SU-DHL-6 (cell line): Measurements from ENCODE around the gene TP53BP2.

Experiments
- H2AFZ ChIP-seq: fragments of 200-600 bp; sonication (generic); 2 replicates; pipeline ENCODE4 v1.6.1; 2014; ENCODE audit warnings: low read depth, mild to moderate bottlenecking, moderate library complexity, mixed read lengths, antibody characterized with exemption, low read length; ENCODE audit not compliant: severe bottlenecking
- H3F3A ChIP-seq: fragments of 200-600 bp; shearing (Covaris generic); 2 replicates; pipeline ENCODE4 v1.6.0; 2016; ENCODE audit warnings: antibody characterized with exemption, mild to moderate bottlenecking; ENCODE audit not compliant: insufficient read depth
- H3K27ac ChIP-seq: fragments of 200-600 bp; sonication (generic); 2 replicates; pipeline ENCODE4 v1.5.1; 2016; ENCODE audit warnings: low read depth, mild to moderate bottlenecking, low read length, moderate library complexity, mixed read lengths
- H3K27me3 ChIP-seq: fragments of 200-600 bp; sonication (generic), shearing (Covaris generic); 2 replicates; pipeline ENCODE4 v1.6.0; 2014; ENCODE audit warnings: mild to moderate bottlenecking, low read length
- H3K36me3 ChIP-seq: fragments of 200-600 bp; sonication (generic); 2 replicates; pipeline ENCODE4 v1.6.1; 2014; ENCODE audit warnings: mild to moderate bottlenecking, low read length, mixed read lengths
- H3K4me2 ChIP-seq: fragments of 300-600, 200-600 bp; shearing (Covaris generic), sonication (generic); 2 replicates; pipeline ENCODE4 v1.6.0; 2014; ENCODE audit warnings: low read length, low read depth, mild to moderate bottlenecking; ENCODE audit not compliant: poor library complexity, severe bottlenecking
- H3K4me3 ChIP-seq: fragments of 200-600 bp; sonication (generic); 2 replicates; pipeline ENCODE4 v1.5.1; 2014; ENCODE audit warnings: antibody characterized with exemption, low read length, mild to moderate bottlenecking, mixed read lengths; ENCODE audit not compliant: insufficient read depth, poor library complexity, severe bottlenecking
- H3K79me2 ChIP-seq: fragments of 200-600 bp; sonication (generic); 2 replicates; pipeline ENCODE4 v1.6.1; 2014; ENCODE audit warnings: mild to moderate bottlenecking, low read length, moderate library complexity; ENCODE audit not compliant: insufficient read depth
- H3K9ac ChIP-seq: fragments of 200-600 bp; sonication (generic); 2 replicates; pipeline ENCODE4 v1.7.0; 2014; ENCODE audit warnings: mild to moderate bottlenecking, low read length
- H3K9me2 ChIP-seq: fragments of 200-600 bp; sonication (generic); replicated peaks from 2 replicates; pipeline ENCODE4 v1.6.1; 2014; ENCODE audit warnings: low read length; ENCODE audit not compliant: insufficient read depth
- H3K9me3 ChIP-seq: fragments of 200-600 bp; sonication (generic); 2 replicates; pipeline ENCODE4 v1.6.1; 2014; ENCODE audit warnings: low read length, mixed read lengths; ENCODE audit not compliant: insufficient read depth
- H4K20me1 ChIP-seq: fragments of 200-600 bp; sonication (generic); 2 replicates; pipeline ENCODE4 v1.6.1; 2014; ENCODE audit warnings: low read depth, mild to moderate bottlenecking, antibody characterized with exemption, low read length, moderate library complexity, mixed read lengths
- CTCF ChIP-seq: fragments of 200-600 bp; sonication (generic); IDR thresholded peaks from one replicate; pipeline ENCODE4 v1.5.1; 2017; ENCODE audit warnings: antibody characterized with exemption, mild to moderate bottlenecking, low read length, moderate library complexity; ENCODE audit not compliant: insufficient read depth, poor library complexity, severe bottlenecking
- EZH2phosphoT487 ChIP-seq: fragments of 200-600 bp; sonication (generic), shearing (Covaris generic); conservative IDR thresholded peaks from 2 replicates; pipeline ENCODE4 v1.6.1; 2018; ENCODE audit warnings: mild to moderate bottlenecking, antibody characterized with exemption, low read length, moderate library complexity, mixed read lengths

TP53BP2 gene

GRCh38 chr1:223733898-223734852, 111.6 kb downstream of the TP53BP2 start:
- Histone ChIP-seq H2AFZ (no peak overlapping the region), H3K4me3 (no peak overlapping the region), H3K27me3 (no peaks in the 10 kb centered on the region), H3K9ac (no peak overlapping the region), H3K27ac (no peak overlapping the region), H3K4me2 (no peak overlapping the region), H4K20me1 (no peaks in the 10 kb centered on the region), H3F3A (no peaks in the 10 kb centered on the region), H3K79me2 (no peaks in the 10 kb centered on the region), H3K36me3 (no peaks in the 10 kb centered on the region), H3K9me2 (no peaks in the 10 kb centered on the region), H3K9me3 (no peaks in the 10 kb centered on the region)
- TF ChIP-seq CTCF (no peak), EZH2phosphoT487 (no peak)

- no peaks in the 10 kb centered on the region for H3K9me2 ChIP-seq
- no peak overlapping the region for H3K4me3 ChIP-seq
- H3F3A ChIP-seq = no peaks in the 10 kb centered on the region
- H3K9ac ChIP-seq = no peak overlapping the region
- H3K27ac ChIP-seq = no peak overlapping the region
- no peaks in the 10 kb centered on the region for H3K9me3 ChIP-seq
- H4K20me1 ChIP-seq = no peaks in the 10 kb centered on the region
- TF ChIP-seq CTCF (no peak), EZH2phosphoT487 (no peak)
- H2AFZ ChIP-seq = no peak overlapping the region
- H3K36me3 ChIP-seq = no peaks in the 10 kb centered on the region
- H3K27me3 ChIP-seq = no peaks in the 10 kb centered on the region
- no peak overlapping the region for H3K4me2 ChIP-seq
- no peaks in the 10 kb centered on the region for H3K79me2 ChIP-seq
Observed at GRCh38 chr1:223732993-223733798, 112.6 kb downstream of the TP53BP2 start.

GRCh38 chr1:223731133-223731770, 114.5 kb downstream of the TP53BP2 start:
- H3F3A ChIP-seq = no peaks in the 10 kb centered on the region
- H3K79me2 ChIP-seq = no peaks in the 10 kb centered on the region
- H3K36me3 ChIP-seq = no peaks in the 10 kb centered on the region
- no peak for TF ChIP-seq EZH2phosphoT487
- no peak for TF ChIP-seq CTCF
- H3K4me3 ChIP-seq = no peak overlapping the region
- no peak overlapping the region for H2AFZ ChIP-seq
- H3K4me2 ChIP-seq = no peak overlapping the region
- H3K9me3 ChIP-seq = no peaks in the 10 kb centered on the region
- no peaks in the 10 kb centered on the region for H3K27me3 ChIP-seq
- no peaks in the 10 kb centered on the region for H4K20me1 ChIP-seq
- H3K27ac ChIP-seq = no peak overlapping the region
- H3K9me2 ChIP-seq = no peaks in the 10 kb centered on the region
- no peak overlapping the region for H3K9ac ChIP-seq
